H9 (cell line): ENCODE results near the gene NECTIN1. TPM values are rescaled to one million over a fixed set of nuclear protein-coding genes. Genes with fewer than 3 reads are reported as not detected.
A peak's percentile ranks its signal among the peaks of the same experiment; 100 is the strongest.

ENCODE experiments used
- DNase-seq: peaks from one replicate; pipeline ENCODE4 v3.0.0-alpha.2; 2017
- H2AFZ ChIP-seq: one replicate; pipeline ENCODE4 v1.6.1; 2013; ENCODE audit warnings: mild to moderate bottlenecking, low read length, control low read depth, moderate library complexity
- H2AK5ac ChIP-seq: 2 replicates; pipeline ENCODE4 v1.6.1; 2013; ENCODE audit warnings: low read length, control low read depth, mixed read lengths; ENCODE audit not compliant: insufficient read length
- H2BK120ac ChIP-seq: one replicate; pipeline ENCODE4 v1.6.1; 2013; ENCODE audit warnings: low read depth, mild to moderate bottlenecking, low read length, control low read depth, inconsistent platforms; ENCODE audit not compliant: poor library complexity, severe bottlenecking
- H2BK12ac ChIP-seq: 2 replicates; pipeline ENCODE4 v1.6.1; 2013; ENCODE audit warnings: low read length, control low read depth, mixed read lengths, low read depth; ENCODE audit not compliant: insufficient read length
- H2BK15ac ChIP-seq: 2 replicates; pipeline ENCODE4 v1.6.1; 2013; ENCODE audit warnings: low read depth, low read length, control low read depth
- H2BK20ac ChIP-seq: one replicate; pipeline ENCODE4 v1.6.1; 2013; ENCODE audit warnings: low read depth, mild to moderate bottlenecking, low read length, control low read depth, inconsistent platforms; ENCODE audit not compliant: poor library complexity, severe bottlenecking
- H2BK5ac ChIP-seq: 2 replicates; pipeline ENCODE4 v1.6.1; 2013; ENCODE audit warnings: low read length, control low read depth, mixed read lengths; ENCODE audit not compliant: insufficient read length
- H3K14ac ChIP-seq: 2 replicates; pipeline ENCODE4 v1.6.1; 2013; ENCODE audit warnings: low read length, control low read depth; ENCODE audit not compliant: insufficient read depth
- H3K18ac ChIP-seq: 2 replicates; pipeline ENCODE4 v1.6.1; 2013; ENCODE audit warnings: low read depth, mild to moderate bottlenecking, mixed read lengths, low read length, control low read depth; ENCODE audit not compliant: insufficient read length
- H3K23ac ChIP-seq: 2 replicates; pipeline ENCODE4 v1.6.1; 2013; ENCODE audit warnings: low read length, control low read depth, mixed read lengths, low read depth; ENCODE audit not compliant: insufficient read length
- H3K23me2 ChIP-seq: 2 replicates; pipeline ENCODE4 v1.6.1; 2013; ENCODE audit warnings: low read depth, mild to moderate bottlenecking, mixed read lengths, low read length, control low read depth; ENCODE audit not compliant: insufficient read length, poor library complexity, severe bottlenecking
- H3K27ac ChIP-seq: 2 replicates; pipeline ENCODE4 v1.5.1; 2013; ENCODE audit warnings: low read length, control low read depth, mixed read lengths, low read depth; ENCODE audit not compliant: insufficient read length
- H3K27me3 ChIP-seq: 2 replicates; pipeline ENCODE4 v1.6.1; 2013; ENCODE audit warnings: low read length, control low read depth, inconsistent platforms; ENCODE audit not compliant: insufficient read depth
- H3K4ac ChIP-seq: 2 replicates; pipeline ENCODE4 v1.6.1; 2013; ENCODE audit warnings: low read depth, mild to moderate bottlenecking, control low read depth, inconsistent platforms, low read length, moderate library complexity
- H3K4me1 ChIP-seq: 2 replicates; pipeline ENCODE4 v1.6.1; 2013; ENCODE audit warnings: low read length, control low read depth, inconsistent platforms; ENCODE audit not compliant: insufficient read depth
- H3K4me2 ChIP-seq: 2 replicates; pipeline ENCODE4 v1.6.1; 2013; ENCODE audit warnings: low read length, control low read depth, mixed read lengths; ENCODE audit not compliant: insufficient read length, insufficient read depth
- H3K56ac ChIP-seq: 2 replicates; pipeline ENCODE4 v1.6.1; 2013; ENCODE audit warnings: low read depth, mild to moderate bottlenecking, mixed read lengths, low read length, control low read depth; ENCODE audit not compliant: insufficient read length
- H3K79me1 ChIP-seq: 2 replicates; pipeline ENCODE4 v1.6.1; 2013; ENCODE audit warnings: low read depth, mild to moderate bottlenecking, moderate library complexity, low read length, control low read depth, inconsistent platforms; ENCODE audit not compliant: insufficient read depth, poor library complexity, severe bottlenecking
- H3K79me2 ChIP-seq: 2 replicates; pipeline ENCODE4 v1.6.1; 2013; ENCODE audit warnings: low read length, control low read depth, inconsistent platforms; ENCODE audit not compliant: insufficient read depth
- H3K9ac ChIP-seq: 2 replicates; pipeline ENCODE4 v1.6.1; 2013; ENCODE audit warnings: low read length, control low read depth, mixed read lengths; ENCODE audit not compliant: insufficient read length; ENCODE audit errors: extremely low read depth
- H3K9me3 ChIP-seq: one replicate; pipeline ENCODE4 v1.6.1; 2013; ENCODE audit warnings: low read depth, low read length, inconsistent platforms; ENCODE audit not compliant: control insufficient read depth
- H3T11ph ChIP-seq: one replicate; pipeline ENCODE4 v1.6.1; 2013; ENCODE audit warnings: mild to moderate bottlenecking, low read length, control low read depth, inconsistent platforms
- H4K20me1 ChIP-seq: one replicate; pipeline ENCODE4 v1.6.1; 2013; ENCODE audit not compliant: control insufficient read depth, insufficient read length, insufficient read depth
- H4K5ac ChIP-seq: 2 replicates; pipeline ENCODE4 v1.6.1; 2013; ENCODE audit warnings: low read depth, mild to moderate bottlenecking, mixed read lengths, low read length, control low read depth; ENCODE audit not compliant: insufficient read length
- H4K8ac ChIP-seq: replicated peaks from 2 replicates; pipeline ENCODE4 v1.6.1; 2013; ENCODE audit warnings: low read length, control low read depth, mixed read lengths, low read depth; ENCODE audit not compliant: insufficient read length
- H4K91ac ChIP-seq: 2 replicates; pipeline ENCODE4 v1.6.1; 2013; ENCODE audit warnings: low read depth, mild to moderate bottlenecking, moderate library complexity, mixed read lengths, low read length, control low read depth; ENCODE audit not compliant: insufficient read length
- H3K27ac Mint-ChIP-seq, 3 experiments: 2 replicates in 2 of 3; 3 replicates in 1 of 3; pipeline ENCODE4 v1.8.0; 2020 to 2021; ENCODE audit warnings: mixed read lengths in 3 of 3, mild to moderate bottlenecking in 1 of 3, moderate library complexity in 1 of 3
- H3K27me3 Mint-ChIP-seq: 2 replicates; pipeline ENCODE4 v1.8.0; 2021; ENCODE audit warnings: low read depth, mild to moderate bottlenecking, moderate library complexity, mixed read lengths
- H3K36me3 Mint-ChIP-seq, 3 experiments: 2 replicates in 2 of 3; 3 replicates in 1 of 3; pipeline ENCODE4 v1.8.0; 2020 to 2021; ENCODE audit warnings: low read depth in 3 of 3, mixed read lengths in 3 of 3; ENCODE audit not compliant: insufficient read depth in 1 of 3
- H3K4me1 Mint-ChIP-seq, 2 experiments: 2 replicates each; pipeline ENCODE4 v1.8.0; 2020; ENCODE audit warnings: mixed read lengths in 2 of 2
- H3K4me3 Mint-ChIP-seq, 2 experiments: 2 replicates in 1 of 2; 3 replicates in 1 of 2; pipeline ENCODE4 v1.8.0; 2020 to 2021; ENCODE audit warnings: mild to moderate bottlenecking in 2 of 2, mixed read lengths in 2 of 2, moderate library complexity in 1 of 2
- H3K9me3 Mint-ChIP-seq, 2 experiments: 2 replicates in 1 of 2; 3 replicates in 1 of 2; pipeline ENCODE4 v1.8.0; 2020; ENCODE audit warnings: mild to moderate bottlenecking in 2 of 2, mixed read lengths in 2 of 2, moderate library complexity in 1 of 2
- CTCF ChIP-seq: fragments of 200-600 bp; sonication (generic); conservative IDR thresholded peaks from 3 replicates; pipeline ENCODE4 v1.8.0; 2021; ENCODE audit warnings: antibody characterized with exemption, mild to moderate bottlenecking
- WGBS: extraction: QIAGEN DNeasy Blood & Tissue Kit; methylation state at CpG from one replicate; pipeline ENCODE4 v1.1.7; 2013; ENCODE audit warnings: missing lambda C conversion rate, low lambda C conversion rate, mixed read lengths; ENCODE audit not compliant: insufficient read length; ENCODE audit errors: extremely low coverage; 5-methylcytosine and 5-hydroxymethylcytosine counted together
- total RNA-seq: library from RNA; stranded (reverse); gene quantifications from 2 replicates; pipeline ENCODE4 v1.2.1, GENCODE V29; 2021

Gene NECTIN1
- total RNA-seq, 1 experiment from 2014 or later = 113 TPM

GRCh38 chr11:119683783-119684182, 45.2 kb downstream of the NECTIN1 start:
- no peak overlapping the region for H3K18ac ChIP-seq
- H3K4me2 ChIP-seq = no peak overlapping the region
- H3K9me3 ChIP-seq = no peaks in the 10 kb centered on the region
- H2BK120ac ChIP-seq = no peak overlapping the region
- no peak overlapping the region for H3K27ac ChIP-seq
- no peak overlapping the region for H4K91ac ChIP-seq
- peaks cover 13% of the 10 kb centered on the region; the same call in 1 of the 2 replicates for H3K4me1 ChIP-seq
- H3K27me3 Mint-ChIP-seq = peaks cover 4% of the 10 kb centered on the region; the same call in 1 of the 2 replicates
- no peaks in the 10 kb centered on the region for H3K27me3 ChIP-seq
- no peak overlapping the region; the same call in 1 of the 2 replicates for H3K14ac ChIP-seq
- no peak for DNase-seq
- H3K23me2 ChIP-seq = no peaks in the 10 kb centered on the region
- H2AFZ ChIP-seq = no peak overlapping the region
- peaks cover 1 to 7% of the 10 kb centered on the region in 2 experiments; a peak in 4 of 5 replicates for H3K9me3 Mint-ChIP-seq
- no CpG with 5 or more reads among the region's 9 CpGs for WGBS
- H4K5ac ChIP-seq = no peak overlapping the region
- H2AK5ac ChIP-seq = no peak overlapping the region
- peaks cover 13 to 15% (median 14%) of the 10 kb centered on the region in 3 experiments for H3K36me3 Mint-ChIP-seq
- H4K8ac ChIP-seq = no peak overlapping the region
- H3K4ac ChIP-seq = no peak overlapping the region
- no peak overlapping the region for H2BK5ac ChIP-seq
- H3K56ac ChIP-seq = no peak overlapping the region
- H3K4me1 Mint-ChIP-seq = peaks cover 57 to 60% of the 10 kb centered on the region in 2 experiments
- H3K23ac ChIP-seq = no peak overlapping the region
- H3K79me2 ChIP-seq = peaks cover 2% of the 10 kb centered on the region; the same call in 1 of the 2 replicates
- H2BK20ac ChIP-seq = no peak overlapping the region
- H3T11ph ChIP-seq = no peak overlapping the region
- peaks cover 21% of the 10 kb centered on the region for H3K79me1 ChIP-seq
- peak overlapping the region in 1 of 3 experiments; percentile 64; a peak in 2 of 7 replicates for H3K27ac Mint-ChIP-seq
- H3K9ac ChIP-seq = no peak overlapping the region
- no peak for TF ChIP-seq CTCF
- H4K20me1 ChIP-seq = no peaks in the 10 kb centered on the region
- no peak overlapping the region for H2BK15ac ChIP-seq
- no peak overlapping the region for H2BK12ac ChIP-seq
- no peak overlapping the region for H3K4me3 Mint-ChIP-seq
